ENCODE results near the gene IL11RA. TPM values are rescaled to one million over a fixed set of nuclear protein-coding genes. Genes with fewer than 3 reads are reported as not detected.
A peak's percentile ranks its signal among the peaks of the same experiment; 100 is the strongest.

Gene IL11RA
- total RNA-seq = 10 to 100 TPM; 17.4 to 20.7 TPM

DNA sequence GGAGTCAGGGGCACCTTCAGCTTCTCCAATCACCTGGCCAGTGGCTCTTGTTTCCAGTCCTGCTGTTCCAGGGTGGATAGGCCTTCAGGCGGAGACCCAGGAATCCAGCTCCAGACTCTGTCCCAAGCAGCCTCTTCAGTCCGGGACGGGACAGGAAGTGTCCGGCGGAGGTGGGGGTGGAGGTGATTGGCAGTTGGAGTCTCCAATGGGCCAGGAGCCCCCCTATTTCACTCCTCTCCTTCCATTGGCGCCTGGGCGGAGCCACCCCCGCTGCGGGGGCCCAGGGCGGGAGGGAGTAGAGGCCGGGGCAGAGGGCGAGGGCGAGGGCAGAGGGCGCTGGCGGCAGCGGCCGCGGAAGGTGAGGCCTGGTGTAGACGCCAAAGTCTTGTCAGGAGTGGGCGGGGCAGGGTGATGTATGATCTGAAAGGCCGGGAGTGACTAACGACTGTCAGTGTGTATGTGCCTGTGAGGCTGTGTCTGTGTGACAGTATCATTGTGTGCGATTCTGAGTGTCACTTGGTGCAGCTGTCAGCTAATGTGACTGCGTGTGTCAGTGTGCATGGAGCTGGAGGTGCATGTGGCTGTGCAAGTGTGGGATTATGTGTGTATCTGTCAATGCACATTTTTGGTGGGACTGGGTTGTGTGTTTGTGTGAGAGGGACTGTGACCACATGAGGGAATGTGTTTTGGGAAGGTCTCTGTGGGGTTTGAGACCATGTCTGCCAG lies at the start of gene IL11RA:
Gene IL11RA (plus strand): TSS at position 310 of the 726 bp plus-strand sequence. CDS start 3,033 bp downstream, outside the sequence.
- CTCF ChIA-PET = interaction anchor here (1.1 to 10.0 kb wide), 4 partner anchors 11 to 60 kb away, joined by 3 to 133 read pairs (median 4); partner anchors contain the start of gene SIGMAR1

DNA sequence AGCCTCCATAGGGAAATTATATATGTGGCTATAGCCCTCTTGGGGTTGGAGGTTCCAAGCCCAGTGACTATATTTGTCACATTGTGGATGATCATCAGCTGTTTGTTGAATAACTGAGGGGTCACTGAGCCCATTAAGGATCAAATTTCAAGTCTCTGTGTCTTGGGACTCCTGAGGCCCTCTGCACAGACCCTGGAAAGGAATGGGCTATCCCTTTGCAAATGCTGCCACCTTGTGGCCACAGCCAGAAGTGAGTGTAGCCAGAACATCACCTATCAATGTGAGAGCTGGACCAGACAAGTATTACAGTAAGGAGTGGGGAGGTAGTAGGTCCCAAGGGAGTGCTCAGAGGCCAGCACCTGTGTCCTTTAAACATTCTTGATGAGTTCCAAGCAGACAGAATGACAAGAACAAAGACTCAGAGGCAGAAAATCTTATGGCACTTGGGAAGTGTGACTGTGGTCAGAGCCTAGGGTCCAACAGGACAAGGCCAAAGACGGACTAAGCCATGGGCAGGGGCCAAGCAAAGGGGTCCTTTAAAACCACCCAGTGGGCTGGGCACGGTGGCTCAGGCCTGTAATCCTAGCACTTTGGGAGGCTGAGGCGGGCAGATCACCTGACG lies 48.3 kb upstream of the IL11RA start:
- TF ChIP-seq, protein P1, sequence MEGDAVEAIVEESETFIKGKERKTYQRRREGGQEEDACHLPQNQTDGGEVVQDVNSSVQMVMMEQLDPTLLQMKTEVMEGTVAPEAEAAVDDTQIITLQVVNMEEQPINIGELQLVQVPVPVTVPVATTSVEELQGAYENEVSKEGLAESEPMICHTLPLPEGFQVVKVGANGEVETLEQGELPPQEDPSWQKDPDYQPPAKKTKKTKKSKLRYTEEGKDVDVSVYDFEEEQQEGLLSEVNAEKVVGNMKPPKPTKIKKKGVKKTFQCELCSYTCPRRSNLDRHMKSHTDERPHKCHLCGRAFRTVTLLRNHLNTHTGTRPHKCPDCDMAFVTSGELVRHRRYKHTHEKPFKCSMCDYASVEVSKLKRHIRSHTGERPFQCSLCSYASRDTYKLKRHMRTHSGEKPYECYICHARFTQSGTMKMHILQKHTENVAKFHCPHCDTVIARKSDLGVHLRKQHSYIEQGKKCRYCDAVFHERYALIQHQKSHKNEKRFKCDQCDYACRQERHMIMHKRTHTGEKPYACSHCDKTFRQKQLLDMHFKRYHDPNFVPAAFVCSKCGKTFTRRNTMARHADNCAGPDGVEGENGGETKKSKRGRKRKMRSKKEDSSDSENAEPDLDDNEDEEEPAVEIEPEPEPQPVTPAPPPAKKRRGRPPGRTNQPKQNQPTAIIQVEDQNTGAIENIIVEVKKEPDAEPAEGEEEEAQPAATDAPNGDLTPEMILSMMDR (IDR thresholded peaks at IDR 0.05) = peak; percentile 82
- H3K27ac Mint-ChIP-seq = no peak overlapping the region
- H3K9me3 Mint-ChIP-seq = no peaks in the 10 kb centered on the region
- POLR2A ChIA-PET = interaction anchor here (0.6 to 0.7 kb wide), 3 partner anchors 10 to 11 kb away, joined by 3 to 4 read pairs (median 4); no protein-coding TSS in a partner anchor
- no peaks in the 10 kb centered on the region for H3K36me3 Mint-ChIP-seq (ENCODE audit: low read depth)
- ATAC-seq (peak; percentile 98), DNase-seq (peak; percentile 89)
- H3K4me1 Mint-ChIP-seq (ENCODE audit: low read depth) = no peaks in the 10 kb centered on the region
- H3K27me3 Mint-ChIP-seq = no peaks in the 10 kb centered on the region
- intact Hi-C loops (cut with micrococcal nuclease) = no loop called here
- H3K4me3 Mint-ChIP-seq = no peak overlapping the region
- CTCF ChIA-PET = interaction anchor here (0.6 to 5.4 kb wide), 48 partner anchors 9 to 351 kb away, joined by 3 to 43 read pairs (median 4); partner anchors contain the start of genes CCL27, CNTFR, DCTN3 and GALT

More for the DNA sequence above, at the start of gene IL11RA:
- H3K27ac Mint-ChIP-seq = peak within 1 kb of the TSS; percentile 70
- ATAC-seq = peak; percentile 90
- H3K36me3 Mint-ChIP-seq (ENCODE audit: low read depth) = peaks cover 28% of the 10 kb centered on the region
- no peak within 1 kb of the TSS for H3K4me3 Mint-ChIP-seq
- no peaks in the 10 kb centered on the region for H3K9me3 Mint-ChIP-seq
- POLR2A ChIA-PET = interaction anchor here (1.4 to 2.3 kb wide), 3 partner anchors 8 to 14 kb away, joined by 3 to 8 read pairs (median 4); partner anchors contain the start of genes CCL27 and SIGMAR1
- intact Hi-C loops (cut with micrococcal nuclease) = no loop called here
- TF ChIP-seq, protein P1 (IDR thresholded peaks at IDR 0.05) = no peak
- H3K4me1 Mint-ChIP-seq (ENCODE audit: low read depth) = peaks cover 28% of the 10 kb centered on the region
- peak; percentile 79 for DNase-seq
- H3K27me3 Mint-ChIP-seq = no peaks in the 10 kb centered on the region

GRCh38 chr9:34606190-34606589 lies 45.8 kb upstream of the IL11RA start:
- H3K27me3 Mint-ChIP-seq = no peaks in the 10 kb centered on the region
- DNase-seq (no peak), ATAC-seq (no peak)
- no peak overlapping the region for H3K4me3 Mint-ChIP-seq
- CTCF ChIA-PET = interaction anchor here (1.0 to 5.4 kb wide), 9 partner anchors 11 to 106 kb away, joined by 3 to 43 read pairs (median 5); partner anchors contain the start of gene DCTN3
- intact Hi-C loops (cut with micrococcal nuclease) = no loop called here
- POLR2A ChIA-PET = no interaction called here
- H3K4me1 Mint-ChIP-seq (ENCODE audit: low read depth) = peaks cover 6% of the 10 kb centered on the region
- TF ChIP-seq, protein P1 (IDR thresholded peaks at IDR 0.05) = no peak
- peaks cover 12% of the 10 kb centered on the region for H3K36me3 Mint-ChIP-seq (ENCODE audit: low read depth)
- H3K27ac Mint-ChIP-seq = no peak overlapping the region
- no peaks in the 10 kb centered on the region for H3K9me3 Mint-ChIP-seq

- DNase-seq (no peak), ATAC-seq (no peak)
- TF ChIP-seq, protein P1 (IDR thresholded peaks at IDR 0.05) = no peak
- intact Hi-C loops (cut with micrococcal nuclease) = no loop called here
- Mint-ChIP-seq H3K27me3 (no peaks in the 10 kb centered on the region), H3K4me3 (no peak overlapping the region), H3K27ac (no peak overlapping the region), H3K36me3 (ENCODE audit: low read depth) (peaks cover 17% of the 10 kb centered on the region), H3K9me3 (no peaks in the 10 kb centered on the region), H3K4me1 (ENCODE audit: low read depth) (peaks cover 9% of the 10 kb centered on the region)
- POLR2A ChIA-PET = no interaction called here
- CTCF ChIA-PET = interaction anchor here (1.0 to 5.4 kb wide), 7 partner anchors 15 to 203 kb away, joined by 3 to 38 read pairs (median 4); no protein-coding TSS in a partner anchor
Measured at GRCh38 chr9:34606905-34607304, 45.1 kb upstream of the IL11RA start.
